ENCODE data around the gene C1orf53. TPM values are rescaled to one million over a fixed set of nuclear protein-coding genes. Genes with fewer than 3 reads are reported as not detected.
"Not testable (repeated sequence)": the region's sequence is repeated elsewhere in the genome, so short reads cannot be mapped to it uniquely, and the experiment has no call there.

Gene C1orf53
- total RNA-seq (2021) = 1.4 TPM in 1 of 2 replicates, not detected in the other
- percentile 38 among the genes with signal in this experiment for Bru-seq, nascent RNA
- percentile 17 among the genes with signal in this experiment for BruChase-seq, experiment 1, labeled RNA remaining after a 2-hour chase
- percentile 25 among the genes with signal in this experiment for BruChase-seq, experiment 2, labeled RNA remaining after a 6-hour chase
- long read RNA-seq, partial matches to known transcripts = 0 of 3 reads
- long read RNA-seq, other reads (novel, unspliced or antisense) = 1 of 3 reads

- peak within 1 kb of the TSS; percentile 51 for H3K4me3 ChIP-seq (ENCODE audit: low read depth, low read length, poor library complexity, severe bottlenecking)
- TF ChIP-seq, protein P1, sequence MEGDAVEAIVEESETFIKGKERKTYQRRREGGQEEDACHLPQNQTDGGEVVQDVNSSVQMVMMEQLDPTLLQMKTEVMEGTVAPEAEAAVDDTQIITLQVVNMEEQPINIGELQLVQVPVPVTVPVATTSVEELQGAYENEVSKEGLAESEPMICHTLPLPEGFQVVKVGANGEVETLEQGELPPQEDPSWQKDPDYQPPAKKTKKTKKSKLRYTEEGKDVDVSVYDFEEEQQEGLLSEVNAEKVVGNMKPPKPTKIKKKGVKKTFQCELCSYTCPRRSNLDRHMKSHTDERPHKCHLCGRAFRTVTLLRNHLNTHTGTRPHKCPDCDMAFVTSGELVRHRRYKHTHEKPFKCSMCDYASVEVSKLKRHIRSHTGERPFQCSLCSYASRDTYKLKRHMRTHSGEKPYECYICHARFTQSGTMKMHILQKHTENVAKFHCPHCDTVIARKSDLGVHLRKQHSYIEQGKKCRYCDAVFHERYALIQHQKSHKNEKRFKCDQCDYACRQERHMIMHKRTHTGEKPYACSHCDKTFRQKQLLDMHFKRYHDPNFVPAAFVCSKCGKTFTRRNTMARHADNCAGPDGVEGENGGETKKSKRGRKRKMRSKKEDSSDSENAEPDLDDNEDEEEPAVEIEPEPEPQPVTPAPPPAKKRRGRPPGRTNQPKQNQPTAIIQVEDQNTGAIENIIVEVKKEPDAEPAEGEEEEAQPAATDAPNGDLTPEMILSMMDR (conservative IDR thresholded peaks at IDR 0.05; ENCODE audit: low read depth, low read length) = no peak
- no peak for TF ChIP-seq EZH2 (IDR thresholded peaks at IDR 0.05; ENCODE audit: borderline replicate concordance, low read depth, low read length, poor library complexity, severe bottlenecking)
- peak within 1 kb of the TSS; percentile 87 for H3K27ac ChIP-seq (ENCODE audit: low read depth, low read length, poor library complexity, severe bottlenecking)
- ChIA-PET CTCF (interaction anchor here (0.7 kb wide), 1 partner anchor 503 kb away, joined by 4 read pairs; no protein-coding TSS in a partner anchor), POLR2A (ENCODE audit: low non-redundant PET) (no interaction called here)
- intact Hi-C loops (cut with micrococcal nuclease; ENCODE audit: unreplicated experiment) = no loop called here
- BruUV-seq (replicated peaks) = TSS peak; percentile 86
- peaks cover 32% of the 10 kb centered on the region for H3K27me3 ChIP-seq (replicated peaks; ENCODE audit: insufficient read depth, low read depth, low read length, poor library complexity)
- H3K9me3 ChIP-seq (ENCODE audit: low read depth, low read length, poor library complexity, severe bottlenecking) = no peaks in the 10 kb centered on the region
- peaks cover 3% of the 10 kb centered on the region for H3K4me1 ChIP-seq (ENCODE audit: insufficient read depth, low read length, poor library complexity, severe bottlenecking)
- DNase-seq (ENCODE audit: low spot score) = peak; percentile 89
- no peaks in the 10 kb centered on the region for H3K36me3 ChIP-seq (ENCODE audit: insufficient read depth, low read length, poor library complexity, severe bottlenecking)
Observed at GRCh38 chr1:197902454-197903195, at the start of gene C1orf53. Gene C1orf53 (plus strand): TSS chr1:197902630. CDS start chr1:197902650, 20 bp downstream.

- CTCF ChIA-PET; intact Hi-C loops (cut with micrococcal nuclease; ENCODE audit: unreplicated experiment); H3K4me1 ChIP-seq (ENCODE audit: insufficient read depth, low read length, poor library complexity, severe bottlenecking); H3K9me3 ChIP-seq (ENCODE audit: low read depth, low read length, poor library complexity, severe bottlenecking); H3K27ac ChIP-seq (ENCODE audit: low read depth, low read length, poor library complexity, severe bottlenecking); H3K36me3 ChIP-seq (ENCODE audit: insufficient read depth, low read length, poor library complexity, severe bottlenecking); H3K4me3 ChIP-seq (ENCODE audit: low read depth, low read length, poor library complexity, severe bottlenecking); H3K27me3 ChIP-seq (replicated peaks; ENCODE audit: insufficient read depth, low read depth, low read length, poor library complexity); POLR2A ChIA-PET (ENCODE audit: low non-redundant PET); BruUV-seq (replicated peaks); DNase-seq (ENCODE audit: low spot score): not testable (repeated sequence)
Observed at GRCh38 chr1:197855751-197856150, 46.7 kb upstream of the C1orf53 start.

DNA sequence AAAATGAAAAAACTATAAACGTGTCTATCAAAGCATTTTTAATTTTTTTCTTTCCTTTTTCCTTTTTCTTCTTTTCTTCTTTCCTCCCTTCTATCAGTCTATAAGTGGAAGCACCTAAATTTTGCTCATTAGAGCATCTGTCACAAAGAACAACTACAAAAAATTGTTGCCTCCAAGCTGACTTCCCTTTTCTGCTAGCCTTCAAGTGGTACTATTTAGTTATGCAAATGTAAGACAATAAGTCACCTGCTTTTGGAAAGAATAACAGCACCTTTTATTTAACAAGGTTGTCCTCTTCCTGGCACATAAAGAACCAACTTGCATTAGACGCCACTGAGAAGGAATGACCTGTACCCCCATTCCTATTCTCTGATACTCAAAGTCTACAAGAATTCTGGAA is 45.0 kb upstream of the C1orf53 start:
- no TSS peak for BruUV-seq (replicated peaks)
- no peaks in the 10 kb centered on the region for H3K36me3 ChIP-seq (ENCODE audit: insufficient read depth, low read length, poor library complexity, severe bottlenecking)
- H3K4me3 ChIP-seq (ENCODE audit: low read depth, low read length, poor library complexity, severe bottlenecking) = no peak overlapping the region
- DNase-seq (ENCODE audit: low spot score) = no peak
- intact Hi-C loops (cut with micrococcal nuclease; ENCODE audit: unreplicated experiment) = no loop called here
- ChIA-PET POLR2A (ENCODE audit: low non-redundant PET) (no interaction called here), CTCF (no interaction called here)
- no peak for TF ChIP-seq EZH2 (IDR thresholded peaks at IDR 0.05; ENCODE audit: borderline replicate concordance, low read depth, low read length, poor library complexity, severe bottlenecking)
- TF ChIP-seq, protein P1 (conservative IDR thresholded peaks at IDR 0.05; ENCODE audit: low read depth, low read length) = no peak
- no peaks in the 10 kb centered on the region for H3K27me3 ChIP-seq (replicated peaks; ENCODE audit: insufficient read depth, low read depth, low read length, poor library complexity)
- no peaks in the 10 kb centered on the region for H3K4me1 ChIP-seq (ENCODE audit: insufficient read depth, low read length, poor library complexity, severe bottlenecking)
- H3K9me3 ChIP-seq (ENCODE audit: low read depth, low read length, poor library complexity, severe bottlenecking) = no peaks in the 10 kb centered on the region
- no peak overlapping the region for H3K27ac ChIP-seq (ENCODE audit: low read depth, low read length, poor library complexity, severe bottlenecking)
